NOMO-1 treated with dmso at 0.1 percent for 144 hours (cell line): Measurements from ENCODE around the gene STT3B.
"Not testable (repeated sequence)": the region's sequence is repeated elsewhere in the genome, so short reads cannot be mapped to it uniquely, and the experiment has no call there.

Source experiments
- DNase-seq: peaks from one replicate; lab custom pipeline; 2025; ENCODE audit not compliant: unreplicated experiment; lab: John Stamatoyannopoulos, UW

Gene STT3B

DNA sequence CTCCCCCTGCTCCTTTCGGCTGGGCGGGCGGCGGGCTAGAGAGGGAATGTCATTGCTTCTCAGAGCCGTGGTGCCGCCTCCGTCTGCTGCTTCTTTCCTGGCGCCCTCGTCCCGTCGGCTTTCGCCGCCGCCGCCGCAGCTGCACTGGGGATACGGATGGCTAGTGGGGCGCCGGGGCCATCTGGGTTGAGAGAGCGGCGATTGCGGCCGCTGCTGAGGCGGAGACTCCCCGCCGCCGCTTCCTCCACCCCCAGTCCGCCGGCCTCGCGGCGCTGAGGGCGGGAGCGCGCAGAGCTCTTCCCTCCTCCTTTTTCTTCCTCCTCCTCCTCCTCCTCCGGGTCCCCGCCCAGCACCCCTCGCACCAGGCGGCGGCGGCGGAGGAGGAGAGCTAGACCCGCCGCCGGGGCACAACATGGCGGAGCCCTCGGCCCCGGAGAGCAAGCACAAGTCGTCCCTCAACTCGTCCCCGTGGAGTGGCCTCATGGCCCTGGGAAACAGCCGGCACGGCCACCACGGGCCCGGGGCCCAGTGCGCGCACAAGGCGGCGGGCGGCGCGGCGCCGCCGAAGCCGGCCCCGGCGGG is at the start of gene STT3B:
Gene STT3B (plus strand): TSS at position 339 of the 582 bp plus-strand sequence. CDS start 74 bp downstream, at position 413.
- peak; percentile 86 for DNase-seq

- DNase-seq: no peak
Measured at GRCh38 chr3:31483776-31484175, 48.9 kb upstream of the STT3B start.

- DNase-seq: peak; percentile 8
Measured at GRCh38 chr3:31485196-31485595, 47.5 kb upstream of the STT3B start.

DNA sequence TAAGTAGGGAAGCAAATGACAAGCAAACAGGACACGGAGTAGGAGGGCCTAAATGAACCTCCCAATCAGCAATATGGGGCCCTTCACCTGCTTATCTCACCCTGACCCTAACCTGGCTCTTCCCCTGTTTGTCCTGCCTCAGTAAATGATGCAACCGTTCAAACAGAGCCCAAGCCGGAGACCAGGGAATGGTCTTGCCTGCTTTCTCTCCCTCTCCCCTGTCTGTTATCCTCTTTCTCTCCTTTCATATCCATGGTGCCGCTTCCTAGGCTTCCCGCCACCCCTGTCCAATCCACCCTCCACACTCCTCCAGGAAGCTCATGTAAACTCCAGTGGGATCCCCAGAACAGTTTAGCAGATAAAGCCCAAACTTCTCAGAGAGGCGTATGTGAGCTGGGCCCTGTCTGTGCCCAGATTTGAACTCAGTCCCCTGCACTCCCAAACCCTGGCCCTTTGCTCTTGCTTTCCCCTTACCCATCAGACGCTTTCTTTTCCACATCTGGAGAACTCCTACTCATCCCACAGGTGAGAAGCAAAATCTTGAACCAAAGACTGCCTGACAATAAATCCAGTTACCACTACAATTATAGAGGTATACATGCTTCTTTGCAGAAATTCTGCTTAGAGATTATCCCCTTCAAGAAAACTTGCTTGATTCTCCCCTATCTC is 45.7 kb upstream of the STT3B start:
- no peak for DNase-seq

GRCh38 chr3:31488475-31489017 is 44.2 kb upstream of the STT3B start:
- no peak for DNase-seq

- DNase-seq: no peak
Measured at GRCh38 chr3:31490502-31490901, 42.2 kb upstream of the STT3B start.

- DNase-seq: no peak
Measured at GRCh38 chr3:31491660-31492059, 41.1 kb upstream of the STT3B start.

DNA sequence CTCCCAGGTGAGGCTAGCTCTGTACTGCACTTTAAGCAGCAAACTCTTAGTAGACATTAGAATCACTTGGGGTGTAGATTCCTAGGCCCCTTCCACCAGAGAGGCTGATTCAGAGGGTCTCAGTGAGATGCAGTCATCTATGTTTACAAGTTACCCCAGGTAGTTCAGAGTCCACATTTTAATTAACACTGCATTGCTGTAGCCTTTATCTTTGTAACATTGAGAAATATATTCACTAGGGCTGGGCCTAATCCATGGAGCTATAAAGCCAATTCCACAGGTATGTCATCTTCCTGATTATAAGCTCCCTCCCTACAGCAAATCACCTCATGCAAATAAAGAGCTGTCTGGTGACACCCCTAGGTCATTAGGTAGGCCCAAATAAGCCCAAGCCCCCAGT is 39.6 kb upstream of the STT3B start:
- no peak for DNase-seq

- no peak for DNase-seq
Measured at GRCh38 chr3:31495971-31496665, 36.6 kb upstream of the STT3B start.

DNA sequence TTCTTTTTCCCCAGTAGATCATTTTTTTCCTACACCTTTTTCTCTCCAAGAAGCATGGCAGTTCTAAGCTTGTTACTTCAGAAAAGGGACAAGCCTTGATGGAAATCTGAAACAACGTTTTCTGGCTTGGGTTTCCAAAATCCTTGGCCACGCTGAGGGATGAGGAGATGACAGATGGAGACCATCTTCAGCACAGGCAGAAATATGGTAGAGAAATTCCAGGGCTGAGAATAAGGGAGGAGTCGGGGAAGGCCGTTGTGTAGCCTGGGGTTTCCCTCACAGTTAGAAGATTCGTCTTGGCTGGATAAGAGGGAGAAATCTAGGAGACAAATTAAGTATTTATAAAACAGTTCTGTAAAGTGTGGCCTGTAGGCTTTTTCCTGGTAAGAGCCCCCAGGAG is 33.9 kb upstream of the STT3B start:
- no peak for DNase-seq

GRCh38 chr3:31499281-31499680 is 33.4 kb upstream of the STT3B start:
- no peak for DNase-seq

DNA sequence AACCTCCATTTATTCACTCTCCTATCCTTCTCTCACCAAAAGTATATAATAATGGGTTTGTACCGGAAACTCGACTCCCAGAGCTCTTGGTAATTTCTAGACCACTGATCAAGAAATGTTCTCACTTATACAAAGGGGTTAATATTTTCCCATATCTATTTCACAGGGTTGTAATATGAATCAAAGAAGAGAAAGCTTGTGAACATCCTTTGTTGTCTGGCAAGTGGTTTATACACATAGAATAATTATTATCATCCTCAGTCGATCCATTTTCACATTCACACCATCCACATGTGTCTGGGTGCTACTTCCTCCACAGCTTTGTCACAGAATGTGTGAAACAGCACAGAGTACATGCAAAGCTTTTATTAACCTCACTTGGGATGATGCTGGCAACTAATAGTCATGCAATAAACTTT is 29.9 kb upstream of the STT3B start:
- DNase-seq: no peak

DNA sequence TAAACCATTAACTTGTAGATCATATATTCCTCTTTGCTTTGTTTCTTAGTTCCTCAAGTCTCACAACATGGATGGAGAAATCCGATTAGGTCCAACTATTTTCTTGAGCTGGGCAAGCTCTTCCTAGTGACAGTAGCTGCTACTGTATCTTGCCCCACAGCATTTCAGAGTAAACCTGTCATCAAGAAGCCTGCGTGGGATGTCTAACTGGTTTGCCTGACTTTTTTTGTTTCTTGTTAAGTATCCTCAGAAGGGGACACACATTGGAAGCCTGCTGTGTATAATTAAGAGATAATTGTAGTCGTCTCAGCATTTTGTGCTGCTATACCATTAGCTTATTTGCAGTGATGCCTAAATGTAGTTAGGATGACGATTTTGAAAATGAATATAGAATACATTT is 29.3 kb upstream of the STT3B start:
- DNase-seq: no peak

DNA sequence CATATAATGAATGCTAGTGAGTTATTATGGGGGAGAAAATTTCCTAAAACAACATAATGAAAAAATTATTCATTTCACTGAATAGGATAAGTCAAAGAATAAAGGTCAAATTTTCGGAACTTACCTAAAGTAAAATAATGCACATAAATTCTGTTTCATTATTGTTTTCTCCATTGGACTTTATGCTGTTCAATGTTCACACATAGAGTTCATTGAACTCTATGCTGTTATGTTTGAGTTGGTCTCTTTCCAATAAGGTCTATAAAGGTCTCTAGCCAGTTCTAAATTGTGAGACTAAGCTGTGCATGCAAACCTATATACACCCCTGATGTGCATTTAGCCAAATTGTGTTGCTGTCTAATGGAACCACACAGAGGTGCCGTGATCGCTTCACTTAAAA is 28.5 kb upstream of the STT3B start:
- no peak for DNase-seq

GRCh38 chr3:31505371-31506048 is 27.2 kb upstream of the STT3B start:
- no peak for DNase-seq

GRCh38 chr3:31506515-31506914 is 26.2 kb upstream of the STT3B start:
- DNase-seq: not testable (repeated sequence)

GRCh38 chr3:31508452-31509146 is 24.1 kb upstream of the STT3B start:
- no peak for DNase-seq

GRCh38 chr3:31509147-31509728 is 23.5 kb upstream of the STT3B start:
- DNase-seq: no peak

- DNase-seq: no peak
Measured at GRCh38 chr3:31514570-31514969, 18.2 kb upstream of the STT3B start.

GRCh38 chr3:31515486-31516284 is 17.0 kb upstream of the STT3B start:
- no peak for DNase-seq
